ENCODE results near the gene CNTRL. TPM values are rescaled to one million over a fixed set of nuclear protein-coding genes. Genes with fewer than 3 reads are reported as not detected.

The CNTRL gene
- polyA plus RNA-seq, 2 of the 4 experiments (the other 2 are of a cell fraction): 5.1 to 15.0 TPM

- no peak for ATAC-seq
Measured at GRCh38 chr9:121216271-121216805, 141.6 kb downstream of the CNTRL start.

GRCh38 chr9:121217609-121218292 is 143.0 kb downstream of the CNTRL start:
- 86% methylated on average over 4 of the region's 4 CpGs for WGBS (ENCODE audit: missing lambda C conversion rate)
- POLR2A ChIA-PET: no interaction called here

More at GRCh38 chr9:121216271-121216805, 141.6 kb downstream of the CNTRL start:
- ChIA-PET POLR2A (interaction anchor here (0.9 kb wide), 1 partner anchor 52 kb away, joined by 3 read pairs; the partner anchor contains the start of gene GSN), CTCF (interaction anchor here (1.0 to 12.0 kb wide), 7 partner anchors 9 to 224 kb away, joined by 3 to 174 read pairs (median 6); no protein-coding TSS in a partner anchor)
- H3K9me3 ChIP-seq: no peaks in the 10 kb centered on the region
- no peaks in the 10 kb centered on the region for H3K4me1 ChIP-seq
- 91% methylated on average over 3 of the region's 3 CpGs for WGBS (ENCODE audit: missing lambda C conversion rate)
- no peak for FAIRE-seq
- TF ChIP-seq FOXS1 (CRISPR knock-in tag; IDR thresholded peaks at IDR 0.05): no peak
- no peak for TF ChIP-seq JUNB (IDR thresholded peaks at IDR 0.05)
- TF ChIP-seq POLR2A (IDR thresholded peaks at IDR 0.05; ENCODE audit: low read length): no peak
- TF ChIP-seq RARB (CRISPR knock-in tag; IDR thresholded peaks at IDR 0.05): no peak
- no peak for TF ChIP-seq MAZ (IDR thresholded peaks at IDR 0.05; ENCODE audit: borderline replicate concordance, low read depth, low read length)
- TF ChIP-seq ESRRA (IDR thresholded peaks at IDR 0.05; ENCODE audit: borderline replicate concordance, low read length): no peak
- TF ChIP-seq SMC3 (IDR thresholded peaks at IDR 0.05): no peak
- no peak for TF ChIP-seq NFE2L2 (conservative IDR thresholded peaks at IDR 0.05; ENCODE audit: low read length)
- no peak for TF ChIP-seq KDM1A (IDR thresholded peaks at IDR 0.05; ENCODE audit: low read depth)
- TF ChIP-seq HMGXB4 (CRISPR knock-in tag; IDR thresholded peaks at IDR 0.05; ENCODE audit: borderline replicate concordance): no peak
- TF ChIP-seq MAX (IDR thresholded peaks at IDR 0.05): no peak
- no peak for TF ChIP-seq RCOR1 (IDR thresholded peaks at IDR 0.05; ENCODE audit: low read depth, low read length)
- TF ChIP-seq ZC3H11A (IDR thresholded peaks at IDR 0.05): no peak
- no peak for TF ChIP-seq CEBPB (IDR thresholded peaks at IDR 0.05)
- no peak for TF ChIP-seq SREBF2 (IDR thresholded peaks at IDR 0.05)
- TF ChIP-seq BCL3 (IDR thresholded peaks at IDR 0.05): no peak
- no peak for TF ChIP-seq EHMT2 (IDR thresholded peaks at IDR 0.05; ENCODE audit: low read depth)
- no peak for TF ChIP-seq BHLHE40 (IDR thresholded peaks at IDR 0.05; ENCODE audit: low read depth, low read length)
- TF ChIP-seq RAD21 (conservative IDR thresholded peaks at IDR 0.05 in 1 of 2, IDR thresholded peaks at IDR 0.05 in 1 of 2): no peak
- H3K27ac ChIP-seq: no peak overlapping the region
- H3K4me2 ChIP-seq: no peak overlapping the region
- H3K4me3 ChIP-seq: no peak overlapping the region
- DNase-seq (ENCODE audit: low read depth in 1 of 2, low spot score in 1 of 2): no peak

More at GRCh38 chr9:121217609-121218292, 143.0 kb downstream of the CNTRL start:
- FAIRE-seq (no peak), DNase-seq (ENCODE audit: low read depth in 1 of 2, low spot score in 1 of 2) (no peak), ATAC-seq (no peak)
- no peak overlapping the region for H3K4me3 ChIP-seq
- CTCF ChIA-PET: interaction anchor here (0.7 to 12.0 kb wide), 8 partner anchors 9 to 223 kb away, joined by 3 to 174 read pairs (median 8); partner anchors contain the start of gene RAB14
- H3K4me1 ChIP-seq: no peaks in the 10 kb centered on the region
- H3K9me3 ChIP-seq: no peaks in the 10 kb centered on the region
- no peak overlapping the region for H3K4me2 ChIP-seq
- TF ChIP-seq HEYL (CRISPR knock-in tag; IDR thresholded peaks at IDR 0.05): no peak
- no peak for TF ChIP-seq CEBPB (IDR thresholded peaks at IDR 0.05)
- TF ChIP-seq CHD4 (IDR thresholded peaks at IDR 0.05; ENCODE audit: borderline replicate concordance): no peak
- TF ChIP-seq SMC3 (IDR thresholded peaks at IDR 0.05): no peak
- no peak overlapping the region for H3K27ac ChIP-seq
